Activated CD8-positive, alpha-beta memory T cell treated with anti-CD3 and anti-CD28 coated beads for 1 hour (primary cell): Measurements from ENCODE around the gene TMEM129.

Experiments
- DNase-seq, 2 donors: peaks; one replicate each; pipeline ENCODE4 v3.0.0-alpha.2; 2020; ENCODE audit warnings: low read depth in 1 of 2; ENCODE audit errors: extremely low read depth in 1 of 2

Gene TMEM129

GRCh38 chr4:1758306-1759121 lies 37.4 kb upstream of the TMEM129 start:
- DNase-seq: no peak

- no peak for DNase-seq
Observed at GRCh38 chr4:1757836-1758235, 36.7 kb upstream of the TMEM129 start.

GRCh38 chr4:1756893-1757779 lies 36.0 kb upstream of the TMEM129 start:
- DNase-seq: no peak

- DNase-seq: no peak
Observed at GRCh38 chr4:1756079-1756478, 35.0 kb upstream of the TMEM129 start.

GRCh38 chr4:1755297-1755696 lies 34.2 kb upstream of the TMEM129 start:
- DNase-seq: no peak

- no peak for DNase-seq
Observed at GRCh38 chr4:1754336-1754735, 33.2 kb upstream of the TMEM129 start.

GRCh38 chr4:1753697-1754311 lies 32.7 kb upstream of the TMEM129 start:
- no peak for DNase-seq

GRCh38 chr4:1753294-1753696 lies 32.2 kb upstream of the TMEM129 start:
- no peak for DNase-seq

- no peak for DNase-seq
Observed at GRCh38 chr4:1752284-1753041, 31.3 kb upstream of the TMEM129 start.

GRCh38 chr4:1751919-1752283 lies 30.8 kb upstream of the TMEM129 start:
- no peak for DNase-seq

- DNase-seq: no peak
Observed at GRCh38 chr4:1751155-1751918, 30.2 kb upstream of the TMEM129 start.

- DNase-seq: no peak
Observed at GRCh38 chr4:1750381-1751154, 29.4 kb upstream of the TMEM129 start.

- no peak for DNase-seq
Observed at GRCh38 chr4:1749826-1750225, 28.7 kb upstream of the TMEM129 start.

GRCh38 chr4:1749370-1749769 lies 28.2 kb upstream of the TMEM129 start:
- DNase-seq: no peak

GRCh38 chr4:1748465-1748995 lies 27.4 kb upstream of the TMEM129 start:
- DNase-seq: peak; percentile 27 to 70

- DNase-seq: no peak
Observed at GRCh38 chr4:1747603-1747967, 26.5 kb upstream of the TMEM129 start.

- no peak for DNase-seq
Observed at GRCh38 chr4:1746919-1747602, 25.9 kb upstream of the TMEM129 start.

GRCh38 chr4:1746265-1746691 lies 25.2 kb upstream of the TMEM129 start:
- DNase-seq: peak; percentile 37 to 63

GRCh38 chr4:1745697-1746096 lies 24.6 kb upstream of the TMEM129 start:
- DNase-seq: no peak
